GM18526 (cell line): ENCODE measurements around the gene ZBTB44.

Experiments used
- POLR2A ChIP-seq: IDR thresholded peaks from 3 replicates; pipeline ENCODE4 v1.6.1; 2011; ENCODE audit not compliant: insufficient read length; ENCODE audit errors: extremely low read depth

Gene ZBTB44

GRCh38 chr11:130314750-130315285 is at the start of gene ZBTB44:
ZBTB44 (minus strand) TSS chr11:130314917; CDS start chr11:130261873, 53,044 bp downstream.
- no peak for TF ChIP-seq POLR2A

GRCh38 chr11:130359419-130359818 is 44.7 kb upstream of the ZBTB44 start:
- no peak for TF ChIP-seq POLR2A

GRCh38 chr11:130358398-130358797 is 43.7 kb upstream of the ZBTB44 start:
- TF ChIP-seq POLR2A = no peak

GRCh38 chr11:130347261-130347660 is 32.5 kb upstream of the ZBTB44 start:
- TF ChIP-seq POLR2A = no peak

GRCh38 chr11:130344841-130345240 is 30.1 kb upstream of the ZBTB44 start:
- no peak for TF ChIP-seq POLR2A

GRCh38 chr11:130340671-130341319 is 26.1 kb upstream of the ZBTB44 start:
- no peak for TF ChIP-seq POLR2A

- no peak for TF ChIP-seq POLR2A
These were observed 23.9 kb upstream of the ZBTB44 start for GRCh38 chr11:130338667-130339066.

GRCh38 chr11:130337281-130338089 is 22.8 kb upstream of the ZBTB44 start:
- no peak for TF ChIP-seq POLR2A

- no peak for TF ChIP-seq POLR2A
These were observed 15.5 kb upstream of the ZBTB44 start for GRCh38 chr11:130330101-130330684.

GRCh38 chr11:130328420-130328819 is 13.7 kb upstream of the ZBTB44 start:
- no peak for TF ChIP-seq POLR2A

- TF ChIP-seq POLR2A = no peak
These were observed 13.0 kb upstream of the ZBTB44 start for GRCh38 chr11:130327716-130328115.

GRCh38 chr11:130325691-130326090 is 11.0 kb upstream of the ZBTB44 start:
- no peak for TF ChIP-seq POLR2A

GRCh38 chr11:130323452-130324450 is 9.0 kb upstream of the ZBTB44 start:
- TF ChIP-seq POLR2A = no peak

GRCh38 chr11:130322126-130322525 is 7.4 kb upstream of the ZBTB44 start:
- TF ChIP-seq POLR2A = no peak

- TF ChIP-seq POLR2A = no peak
These were observed 3.4 kb upstream of the ZBTB44 start for GRCh38 chr11:130318031-130318673.
